HEK293 (cell line): Measurements from ENCODE around the gene ZSCAN4.

Experiments
- CTCF ChIA-PET: fragments of 350-600 bp; formaldehyde crosslinking; extraction: SDS; loops from one replicate; lab custom pipeline; 2021; ENCODE audit warnings: antibody characterized with exemption; lab: Yijun Ruan, JAX
- POLR2A ChIA-PET: fragments of 300-600 bp; formaldehyde crosslinking; extraction: SDS; loops from one replicate; lab custom pipeline; 2020; ENCODE audit warnings: antibody characterized with exemption, inconsistent platforms; lab: Yijun Ruan, JAX
- H3K27ac ChIP-seq: fragments of 200-500 bp; sonication (Bioruptor generic); 2 replicates; pipeline ENCODE4 v1.5.1; 2014; ENCODE audit warnings: low read depth, low read length, control low read depth, inconsistent platforms; ENCODE audit errors: extremely low read depth
- H3K36me3 ChIP-seq, 2 experiments: fragments of 200-500 bp in 1 of 2; sonication (Bioruptor generic) in 1 of 2; 1 replicate in 1 of 2; 2 replicates in 1 of 2; pipeline ENCODE4 v1.5.1; 2014 to 2017; ENCODE audit warnings: inconsistent platforms in 2 of 2, low read length in 2 of 2; ENCODE audit not compliant: control insufficient read depth in 2 of 2, insufficient read depth in 1 of 2
- H3K4me1 ChIP-seq: fragments of 200-500 bp; sonication (Bioruptor generic); 2 replicates; pipeline ENCODE4 v1.5.1; 2014; ENCODE audit warnings: mild to moderate bottlenecking, low read length, inconsistent platforms; ENCODE audit not compliant: control insufficient read depth, insufficient read depth
- H3K4me3 ChIP-seq: 2 replicates; pipeline ENCODE4 v1.5.1; 2011; ENCODE audit warnings: low read depth, mild to moderate bottlenecking, control low read depth, low read length, moderate library complexity
- H3K9me3 ChIP-seq: fragments of 200-500 bp; sonication (Bioruptor generic); 2 replicates; pipeline ENCODE4 v1.5.1; 2014; ENCODE audit warnings: low read depth, low read length, inconsistent platforms; ENCODE audit not compliant: control insufficient read depth, insufficient read depth
- HOXD13 ChIP-seq: sonication (generic); formaldehyde crosslinking; IDR thresholded peaks from 2 replicates; pipeline ENCODE4 v1.8.0; 2022; ENCODE audit warnings: missing genetic modification reagents, borderline replicate concordance
- PRDM1 ChIP-seq: fragments of 450-650 bp; formaldehyde crosslinking; IDR thresholded peaks from 2 replicates; pipeline ENCODE4; 2016; ENCODE audit warnings: missing biosample characterization, missing genetic modification characterization
- REPIN1 ChIP-seq: fragments of 450-650 bp; formaldehyde crosslinking; IDR thresholded peaks from 2 replicates; pipeline ENCODE4 v1.5.1; 2017; ENCODE audit warnings: missing biosample characterization, missing genetic modification characterization, low read depth
- REST ChIP-seq: fragments of 450-650 bp; formaldehyde crosslinking; IDR thresholded peaks from 2 replicates; pipeline ENCODE4 v1.5.1; 2016; ENCODE audit warnings: missing biosample characterization, missing genetic modification characterization
- SP7 ChIP-seq: fragments of 450-650 bp; formaldehyde crosslinking; IDR thresholded peaks from 2 replicates; pipeline ENCODE4 v1.5.1; 2016; ENCODE audit warnings: missing biosample characterization, missing genetic modification characterization
- WT1 ChIP-seq: fragments of 450-650 bp; formaldehyde crosslinking; IDR thresholded peaks from 2 replicates; pipeline ENCODE4 v1.5.1; 2016; ENCODE audit warnings: missing biosample characterization, missing genetic modification characterization
- ZBTB11 ChIP-seq: fragments of 450-650 bp; formaldehyde crosslinking; conservative IDR thresholded peaks from 2 replicates; pipeline ENCODE4 v1.5.1; 2016; ENCODE audit warnings: low read depth, missing biosample characterization, missing genetic modification characterization
- ZBTB20 ChIP-seq: fragments of 450-650 bp; formaldehyde crosslinking; IDR thresholded peaks from 2 replicates; pipeline ENCODE4 v1.5.1; 2016; ENCODE audit warnings: missing biosample characterization, missing genetic modification characterization
- ZBTB49 ChIP-seq: fragments of 450-650 bp; formaldehyde crosslinking; IDR thresholded peaks from 2 replicates; pipeline ENCODE4 v1.5.1; 2016; ENCODE audit warnings: missing biosample characterization, missing genetic modification characterization, low read depth
- ZFP37 ChIP-seq: fragments of 450-650 bp; formaldehyde crosslinking; IDR thresholded peaks from 2 replicates; pipeline ENCODE4 v1.5.1; 2016; ENCODE audit warnings: missing biosample characterization, missing genetic modification characterization
- ZNF10 ChIP-seq: fragments of 450-650 bp; formaldehyde crosslinking; IDR thresholded peaks from 2 replicates; pipeline ENCODE4 v1.5.1; 2017; ENCODE audit warnings: missing biosample characterization, missing genetic modification characterization
- ZNF114 ChIP-seq: fragments of 450-650 bp; formaldehyde crosslinking; IDR thresholded peaks from 2 replicates; pipeline ENCODE4 v1.5.0; 2017; ENCODE audit warnings: missing biosample characterization, missing genetic modification characterization
- ZNF121 ChIP-seq: fragments of 450-650 bp; formaldehyde crosslinking; IDR thresholded peaks from 2 replicates; pipeline ENCODE4 v1.5.1; 2016; ENCODE audit warnings: missing biosample characterization, missing genetic modification characterization
- ZNF133 ChIP-seq: fragments of 450-650 bp; formaldehyde crosslinking; IDR thresholded peaks from 2 replicates; pipeline ENCODE4 v1.5.1; 2016; ENCODE audit warnings: missing biosample characterization, missing genetic modification characterization
- ZNF214 ChIP-seq: fragments of 450-650 bp; formaldehyde crosslinking; IDR thresholded peaks from 2 replicates; pipeline ENCODE4 v1.5.1; 2017; ENCODE audit warnings: missing biosample characterization, mild to moderate bottlenecking, missing genetic modification characterization, borderline replicate concordance
- ZNF341 ChIP-seq: fragments of 450-650 bp; formaldehyde crosslinking; IDR thresholded peaks from 2 replicates; pipeline ENCODE4; 2016; ENCODE audit warnings: low read depth, missing biosample characterization, missing genetic modification characterization
- ZNF350 ChIP-seq: fragments of 450-650 bp; formaldehyde crosslinking; IDR thresholded peaks from 2 replicates; pipeline ENCODE4 v1.5.0; 2017; ENCODE audit warnings: missing biosample characterization, mild to moderate bottlenecking, missing genetic modification characterization
- ZNF624 ChIP-seq: fragments of 450-650 bp; formaldehyde crosslinking; IDR thresholded peaks from 2 replicates; pipeline ENCODE4 v1.5.1; 2017; ENCODE audit warnings: missing biosample characterization, missing genetic modification characterization
- ZNF654 ChIP-seq: fragments of 450-650 bp; formaldehyde crosslinking; IDR thresholded peaks from 2 replicates; pipeline ENCODE4 v1.5.1; 2016; ENCODE audit warnings: low read depth, missing biosample characterization, missing genetic modification characterization
- ZNF670 ChIP-seq: fragments of 450-650 bp; formaldehyde crosslinking; IDR thresholded peaks from 2 replicates; pipeline ENCODE4 v1.5.1; 2016; ENCODE audit warnings: missing biosample characterization, missing genetic modification characterization, low read depth
- TF ChIP-seq, protein P1 (sequence below): fragments of 450-650 bp; formaldehyde crosslinking; IDR thresholded peaks from 2 replicates; pipeline ENCODE4 v1.5.1; 2017; ENCODE audit warnings: missing biosample characterization, missing genetic modification characterization
- TF ChIP-seq, protein P2 (sequence below): fragments of 450-650 bp; formaldehyde crosslinking; IDR thresholded peaks from 2 replicates; pipeline ENCODE4 v1.5.1; 2016; ENCODE audit warnings: missing biosample characterization, missing genetic modification characterization

Gene ZSCAN4

GRCh38 chr19:57651654-57651996 is 17.1 kb upstream of the ZSCAN4 start:
- H3K4me3 ChIP-seq, result no peak overlapping the region
- POLR2A ChIA-PET, result interaction anchor here (1.0 to 1.1 kb wide), 2 partner anchors 13 to 351 kb away, joined by 3 to 6 read pairs; partner anchors contain the start of gene ZNF606
- H3K36me3 ChIP-seq, result peaks cover 0 to 3% of the 10 kb centered on the region in 2 experiments; a peak in 1 of 3 replicates
- CTCF ChIA-PET, result interaction anchor here (0.6 to 1.0 kb wide), 2 partner anchors 70 to 252 kb away, joined by 4 read pairs; no protein-coding TSS in a partner anchor
- no peaks in the 10 kb centered on the region for H3K9me3 ChIP-seq
- no peaks in the 10 kb centered on the region for H3K4me1 ChIP-seq
- no peak overlapping the region for H3K27ac ChIP-seq
- TF ChIP-seq, protein P1, sequence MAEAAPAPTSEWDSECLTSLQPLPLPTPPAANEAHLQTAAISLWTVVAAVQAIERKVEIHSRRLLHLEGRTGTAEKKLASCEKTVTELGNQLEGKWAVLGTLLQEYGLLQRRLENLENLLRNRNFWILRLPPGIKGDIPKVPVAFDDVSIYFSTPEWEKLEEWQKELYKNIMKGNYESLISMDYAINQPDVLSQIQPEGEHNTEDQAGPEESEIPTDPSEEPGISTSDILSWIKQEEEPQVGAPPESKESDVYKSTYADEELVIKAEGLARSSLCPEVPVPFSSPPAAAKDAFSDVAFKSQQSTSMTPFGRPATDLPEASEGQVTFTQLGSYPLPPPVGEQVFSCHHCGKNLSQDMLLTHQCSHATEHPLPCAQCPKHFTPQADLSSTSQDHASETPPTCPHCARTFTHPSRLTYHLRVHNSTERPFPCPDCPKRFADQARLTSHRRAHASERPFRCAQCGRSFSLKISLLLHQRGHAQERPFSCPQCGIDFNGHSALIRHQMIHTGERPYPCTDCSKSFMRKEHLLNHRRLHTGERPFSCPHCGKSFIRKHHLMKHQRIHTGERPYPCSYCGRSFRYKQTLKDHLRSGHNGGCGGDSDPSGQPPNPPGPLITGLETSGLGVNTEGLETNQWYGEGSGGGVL (tag by site-specific recombination), result 0 out of 2 replicates have a peak, but pooled peaks have one; percentile 50
- TF ChIP-seq ZNF350 (tag by site-specific recombination) (no peak), REPIN1 (no peak), ZNF214 (tag by site-specific recombination) (no peak), HOXD13 (no peak), ZNF341 (tag by site-specific recombination) (no peak), WT1 (0 out of 2 replicates have a peak, but pooled peaks have one; percentile 15), SP7 (tag by site-specific recombination) (0 out of 2 replicates have a peak, but pooled peaks have one; percentile 17), ZFP37 (tag by site-specific recombination) (no peak), ZBTB11 (0 out of 2 replicates have a peak, but pooled peaks have one; percentile 19), ZNF121 (tag by site-specific recombination) (no peak), ZBTB49 (tag by site-specific recombination) (no peak), PRDM1 (tag by site-specific recombination) (0 out of 2 replicates have a peak, but pooled peaks have one; percentile 12), ZNF670 (no peak), ZNF133 (tag by site-specific recombination) (no peak), ZNF10 (tag by site-specific recombination) (no peak), ZNF114 (tag by site-specific recombination) (no peak), ZBTB20 (tag by site-specific recombination) (0 out of 2 replicates have a peak, but pooled peaks have one; percentile 44), ZNF654 (tag by site-specific recombination) (no peak), ZNF624 (tag by site-specific recombination) (no peak), REST (tag by site-specific recombination) (no peak)
- TF ChIP-seq, protein P2, sequence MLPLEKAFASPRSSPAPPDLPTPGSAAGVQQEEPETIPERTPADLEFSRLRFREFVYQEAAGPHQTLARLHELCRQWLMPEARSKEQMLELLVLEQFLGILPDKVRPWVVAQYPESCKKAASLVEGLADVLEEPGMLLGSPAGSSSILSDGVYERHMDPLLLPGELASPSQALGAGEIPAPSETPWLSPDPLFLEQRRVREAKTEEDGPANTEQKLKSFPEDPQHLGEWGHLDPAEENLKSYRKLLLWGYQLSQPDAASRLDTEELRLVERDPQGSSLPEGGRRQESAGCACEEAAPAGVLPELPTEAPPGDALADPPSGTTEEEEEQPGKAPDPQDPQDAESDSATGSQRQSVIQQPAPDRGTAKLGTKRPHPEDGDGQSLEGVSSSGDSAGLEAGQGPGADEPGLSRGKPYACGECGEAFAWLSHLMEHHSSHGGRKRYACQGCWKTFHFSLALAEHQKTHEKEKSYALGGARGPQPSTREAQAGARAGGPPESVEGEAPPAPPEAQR (tag by site-specific recombination), result no peak
